ENCODE measurements around the gene MAN1A1.

The MAN1A1 gene

GRCh38 chr6:119259027-119259426 lies 90.5 kb downstream of the MAN1A1 start:
- Mint-ChIP-seq H3K27ac (no peak overlapping the region), H3K4me1 (no peaks in the 10 kb centered on the region), H3K4me3 (no peak overlapping the region), H3K36me3 (ENCODE audit: low read depth) (peaks cover 15% of the 10 kb centered on the region), H3K27me3 (ENCODE audit: low read depth, poor library complexity) (no peaks in the 10 kb centered on the region), H3K9me3 (no peaks in the 10 kb centered on the region)
- DNase-seq: no peak
- TF ChIP-seq CTCF (IDR thresholded peaks at IDR 0.05): no peak

GRCh38 chr6:119257726-119258125 lies 91.8 kb downstream of the MAN1A1 start:
- Mint-ChIP-seq H3K4me3 (no peak overlapping the region), H3K36me3 (ENCODE audit: low read depth) (peaks cover 17% of the 10 kb centered on the region), H3K27me3 (ENCODE audit: low read depth, poor library complexity) (no peaks in the 10 kb centered on the region), H3K9me3 (no peaks in the 10 kb centered on the region), H3K27ac (no peak overlapping the region), H3K4me1 (no peaks in the 10 kb centered on the region)
- DNase-seq: no peak
- TF ChIP-seq CTCF (IDR thresholded peaks at IDR 0.05): no peak

- Mint-ChIP-seq H3K9me3 (no peaks in the 10 kb centered on the region), H3K4me1 (no peaks in the 10 kb centered on the region), H3K27ac (no peak overlapping the region), H3K36me3 (ENCODE audit: low read depth) (peaks cover 18% of the 10 kb centered on the region), H3K27me3 (ENCODE audit: low read depth, poor library complexity) (no peaks in the 10 kb centered on the region), H3K4me3 (no peak overlapping the region)
- no peak for TF ChIP-seq CTCF (IDR thresholded peaks at IDR 0.05)
- no peak for DNase-seq
These were observed 92.5 kb downstream of the MAN1A1 start for GRCh38 chr6:119256978-119257462.

- peaks cover 18% of the 10 kb centered on the region for H3K36me3 Mint-ChIP-seq (ENCODE audit: low read depth)
- no peak overlapping the region for H3K4me3 Mint-ChIP-seq
- no peaks in the 10 kb centered on the region for H3K4me1 Mint-ChIP-seq
- H3K27ac Mint-ChIP-seq: no peak overlapping the region
- H3K9me3 Mint-ChIP-seq: no peaks in the 10 kb centered on the region
- DNase-seq: no peak
- H3K27me3 Mint-ChIP-seq (ENCODE audit: low read depth, poor library complexity): no peaks in the 10 kb centered on the region
- TF ChIP-seq CTCF (IDR thresholded peaks at IDR 0.05): no peak
These were observed 93.2 kb downstream of the MAN1A1 start for GRCh38 chr6:119256392-119256791.

GRCh38 chr6:119255492-119255891 lies 94.1 kb downstream of the MAN1A1 start:
- TF ChIP-seq CTCF (IDR thresholded peaks at IDR 0.05): no peak
- H3K4me1 Mint-ChIP-seq: no peaks in the 10 kb centered on the region
- H3K27ac Mint-ChIP-seq: no peak overlapping the region

GRCh38 chr6:119250036-119250435 lies 99.5 kb downstream of the MAN1A1 start:
- no peak for DNase-seq
- Mint-ChIP-seq H3K27ac (no peak overlapping the region), H3K4me1 (no peaks in the 10 kb centered on the region), H3K27me3 (ENCODE audit: low read depth, poor library complexity) (no peaks in the 10 kb centered on the region), H3K4me3 (no peak overlapping the region), H3K36me3 (ENCODE audit: low read depth) (peaks cover 41% of the 10 kb centered on the region), H3K9me3 (no peaks in the 10 kb centered on the region)
- no peak for TF ChIP-seq CTCF (IDR thresholded peaks at IDR 0.05)

More at GRCh38 chr6:119255492-119255891, 94.1 kb downstream of the MAN1A1 start:
- Mint-ChIP-seq H3K4me3 (no peak overlapping the region), H3K27me3 (ENCODE audit: low read depth, poor library complexity) (no peaks in the 10 kb centered on the region), H3K36me3 (ENCODE audit: low read depth) (peaks cover 27% of the 10 kb centered on the region), H3K9me3 (no peaks in the 10 kb centered on the region)
- no peak for DNase-seq
